HCT116 (cell line): ENCODE data around the gene UNC5C.

Experiments
- EZH2 ChIP-seq: fragments of 200-600 bp; sonication (generic); IDR thresholded peaks from 2 replicates; pipeline ENCODE4 v1.6.1; 2017; ENCODE audit warnings: antibody characterized with exemption, mixed run types
- EZH2phosphoT487 ChIP-seq: fragments of 200-600 bp; IDR thresholded peaks from 2 replicates; pipeline ENCODE4 v1.6.1; 2018; ENCODE audit warnings: antibody characterized with exemption, borderline replicate concordance
- POLR2A ChIP-seq: IDR thresholded peaks from 2 replicates; pipeline ENCODE4 v1.7.0; 2011; ENCODE audit warnings: borderline replicate concordance; ENCODE audit not compliant: insufficient read depth, insufficient read length; ENCODE audit errors: extremely low read depth
- POLR2AphosphoS5 ChIP-seq: IDR thresholded peaks from 2 replicates; pipeline ENCODE4 v1.6.1; 2011; ENCODE audit warnings: mild to moderate bottlenecking, low read depth, low read length, moderate library complexity
- SRF ChIP-seq: IDR thresholded peaks from 2 replicates; pipeline ENCODE4 v1.6.1; 2012; ENCODE audit warnings: low read depth
- TF ChIP-seq, protein P1 (sequence below), 3 experiments: fragments of 200-600 bp in 1 of 3; sonication (generic) in 1 of 3; IDR thresholded peaks in 2 of 3; conservative IDR thresholded peaks in 1 of 3; 2 replicates each; pipeline ENCODE4 v1.5.1; 2012 to 2017; ENCODE audit warnings: low read depth in 2 of 3, low read length in 2 of 3, antibody characterized with exemption in 1 of 3, borderline replicate concordance in 1 of 3, control low read depth in 1 of 3, mild to moderate bottlenecking in 1 of 3, mixed read lengths in 1 of 3, mixed run types in 1 of 3, moderate library complexity in 1 of 3; ENCODE audit not compliant: insufficient read depth in 1 of 3
- TF ChIP-seq, protein P2 (sequence below): IDR thresholded peaks from 2 replicates; pipeline ENCODE4 v1.6.1; 2012
- TF ChIP-seq, protein P3 (sequence below): IDR thresholded peaks from 2 replicates; pipeline ENCODE4 v1.6.1; 2012; ENCODE audit warnings: low read depth

DNA sequence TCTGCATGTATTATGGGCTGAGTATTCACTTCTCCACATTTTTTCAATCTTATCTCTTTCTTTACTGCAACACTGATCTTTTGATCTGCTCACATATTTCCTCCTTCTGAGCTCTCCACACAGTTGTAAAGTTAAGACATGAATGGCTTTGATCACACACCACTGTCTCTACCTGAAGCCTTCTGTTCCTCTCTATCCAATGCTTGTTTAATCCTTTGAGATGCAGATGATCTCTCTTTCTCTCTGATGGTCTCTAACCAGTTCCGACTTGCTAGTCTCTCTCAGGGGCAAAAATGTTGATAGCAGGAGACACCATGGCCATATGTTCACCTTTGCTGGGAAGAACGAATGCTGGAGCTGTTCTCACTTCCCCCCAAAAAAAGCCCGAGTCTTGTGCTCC, 162.4 kb downstream of the UNC5C start:
- TF ChIP-seq SRF (no peak), POLR2AphosphoS5 (no peak), EZH2 (no peak), EZH2phosphoT487 (no peak), POLR2A (no peak)
- TF ChIP-seq, protein P1, sequence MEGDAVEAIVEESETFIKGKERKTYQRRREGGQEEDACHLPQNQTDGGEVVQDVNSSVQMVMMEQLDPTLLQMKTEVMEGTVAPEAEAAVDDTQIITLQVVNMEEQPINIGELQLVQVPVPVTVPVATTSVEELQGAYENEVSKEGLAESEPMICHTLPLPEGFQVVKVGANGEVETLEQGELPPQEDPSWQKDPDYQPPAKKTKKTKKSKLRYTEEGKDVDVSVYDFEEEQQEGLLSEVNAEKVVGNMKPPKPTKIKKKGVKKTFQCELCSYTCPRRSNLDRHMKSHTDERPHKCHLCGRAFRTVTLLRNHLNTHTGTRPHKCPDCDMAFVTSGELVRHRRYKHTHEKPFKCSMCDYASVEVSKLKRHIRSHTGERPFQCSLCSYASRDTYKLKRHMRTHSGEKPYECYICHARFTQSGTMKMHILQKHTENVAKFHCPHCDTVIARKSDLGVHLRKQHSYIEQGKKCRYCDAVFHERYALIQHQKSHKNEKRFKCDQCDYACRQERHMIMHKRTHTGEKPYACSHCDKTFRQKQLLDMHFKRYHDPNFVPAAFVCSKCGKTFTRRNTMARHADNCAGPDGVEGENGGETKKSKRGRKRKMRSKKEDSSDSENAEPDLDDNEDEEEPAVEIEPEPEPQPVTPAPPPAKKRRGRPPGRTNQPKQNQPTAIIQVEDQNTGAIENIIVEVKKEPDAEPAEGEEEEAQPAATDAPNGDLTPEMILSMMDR (IDR thresholded peaks at IDR 0.05 in 2 of 3, conservative IDR thresholded peaks at IDR 0.05 in 1 of 3; ENCODE audit: borderline replicate concordance in 1 of 3, insufficient read depth in 1 of 3, low read depth in 2 of 3, low read length in 2 of 3) = no peak
- TF ChIP-seq, protein P2, sequence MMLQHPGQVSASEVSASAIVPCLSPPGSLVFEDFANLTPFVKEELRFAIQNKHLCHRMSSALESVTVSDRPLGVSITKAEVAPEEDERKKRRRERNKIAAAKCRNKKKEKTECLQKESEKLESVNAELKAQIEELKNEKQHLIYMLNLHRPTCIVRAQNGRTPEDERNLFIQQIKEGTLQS = no peak
- TF ChIP-seq, protein P3, sequence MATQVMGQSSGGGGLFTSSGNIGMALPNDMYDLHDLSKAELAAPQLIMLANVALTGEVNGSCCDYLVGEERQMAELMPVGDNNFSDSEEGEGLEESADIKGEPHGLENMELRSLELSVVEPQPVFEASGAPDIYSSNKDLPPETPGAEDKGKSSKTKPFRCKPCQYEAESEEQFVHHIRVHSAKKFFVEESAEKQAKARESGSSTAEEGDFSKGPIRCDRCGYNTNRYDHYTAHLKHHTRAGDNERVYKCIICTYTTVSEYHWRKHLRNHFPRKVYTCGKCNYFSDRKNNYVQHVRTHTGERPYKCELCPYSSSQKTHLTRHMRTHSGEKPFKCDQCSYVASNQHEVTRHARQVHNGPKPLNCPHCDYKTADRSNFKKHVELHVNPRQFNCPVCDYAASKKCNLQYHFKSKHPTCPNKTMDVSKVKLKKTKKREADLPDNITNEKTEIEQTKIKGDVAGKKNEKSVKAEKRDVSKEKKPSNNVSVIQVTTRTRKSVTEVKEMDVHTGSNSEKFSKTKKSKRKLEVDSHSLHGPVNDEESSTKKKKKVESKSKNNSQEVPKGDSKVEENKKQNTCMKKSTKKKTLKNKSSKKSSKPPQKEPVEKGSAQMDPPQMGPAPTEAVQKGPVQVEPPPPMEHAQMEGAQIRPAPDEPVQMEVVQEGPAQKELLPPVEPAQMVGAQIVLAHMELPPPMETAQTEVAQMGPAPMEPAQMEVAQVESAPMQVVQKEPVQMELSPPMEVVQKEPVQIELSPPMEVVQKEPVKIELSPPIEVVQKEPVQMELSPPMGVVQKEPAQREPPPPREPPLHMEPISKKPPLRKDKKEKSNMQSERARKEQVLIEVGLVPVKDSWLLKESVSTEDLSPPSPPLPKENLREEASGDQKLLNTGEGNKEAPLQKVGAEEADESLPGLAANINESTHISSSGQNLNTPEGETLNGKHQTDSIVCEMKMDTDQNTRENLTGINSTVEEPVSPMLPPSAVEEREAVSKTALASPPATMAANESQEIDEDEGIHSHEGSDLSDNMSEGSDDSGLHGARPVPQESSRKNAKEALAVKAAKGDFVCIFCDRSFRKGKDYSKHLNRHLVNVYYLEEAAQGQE = no peak
